ENCODE results near the gene DOCK4.

DOCK4 gene

DNA sequence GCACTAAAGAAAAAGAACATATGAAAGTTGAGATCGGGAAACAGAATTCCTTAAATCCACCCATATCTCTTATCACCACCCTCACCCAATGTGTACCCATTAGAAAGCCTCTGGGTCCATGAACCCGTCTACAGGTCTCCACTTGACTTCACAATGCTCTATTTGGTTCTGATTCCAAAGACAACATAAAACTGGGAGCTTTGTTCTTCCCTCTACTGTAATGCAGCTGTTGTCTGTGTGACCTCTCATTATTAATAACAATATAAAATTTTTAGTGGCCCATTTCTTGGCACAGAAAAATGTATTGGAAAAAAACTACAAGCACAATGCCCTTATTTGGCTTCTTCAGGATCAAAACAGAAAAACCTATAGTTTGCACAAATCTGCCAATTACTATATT lies 30.0 kb downstream of the DOCK4 start:
- Histone ChIP-seq H3K27ac (ENCODE audit: low read length) (no peak overlapping the region), H3K4me1 (ENCODE audit: control insufficient read depth, insufficient read depth, low read length) (0 out of 2 replicates have a peak, but pooled peaks cover 2% of the 10 kb centered on the region), H3K9me3 (ENCODE audit: control insufficient read depth, insufficient read depth, low read length) (no peaks in the 10 kb centered on the region), H3K4me3 (ENCODE audit: low read length) (no peak overlapping the region), H3K36me3 (ENCODE audit: control insufficient read depth, insufficient read depth, low read length) (no peaks in the 10 kb centered on the region), H3K27me3 (ENCODE audit: control insufficient read depth, insufficient read depth, low read length) (no peaks in the 10 kb centered on the region)
- no peak for DNase-seq (ENCODE audit: low read depth, low spot score)
- WGBS (ENCODE audit: insufficient coverage, insufficient read length): no CpG with 5 or more reads among the region's 2 CpGs

GRCh38 chr7:112174192-112174591 lies 32.0 kb downstream of the DOCK4 start:
- Histone ChIP-seq H3K27me3 (ENCODE audit: control insufficient read depth, insufficient read depth, low read length) (no peaks in the 10 kb centered on the region), H3K4me1 (ENCODE audit: control insufficient read depth, insufficient read depth, low read length) (0 out of 2 replicates have a peak, but pooled peaks cover 2% of the 10 kb centered on the region), H3K36me3 (ENCODE audit: control insufficient read depth, insufficient read depth, low read length) (no peaks in the 10 kb centered on the region), H3K9me3 (ENCODE audit: control insufficient read depth, insufficient read depth, low read length) (no peaks in the 10 kb centered on the region), H3K4me3 (ENCODE audit: low read length) (no peak overlapping the region), H3K27ac (ENCODE audit: low read length) (no peak overlapping the region)
- no peak for DNase-seq (ENCODE audit: low read depth, low spot score)
- WGBS (ENCODE audit: insufficient coverage, insufficient read length): 100% methylated on average over 1 of the region's 3 CpGs

- Histone ChIP-seq H3K4me3 (ENCODE audit: low read length) (no peak overlapping the region), H3K9me3 (ENCODE audit: control insufficient read depth, insufficient read depth, low read length) (no peaks in the 10 kb centered on the region), H3K36me3 (ENCODE audit: control insufficient read depth, insufficient read depth, low read length) (no peaks in the 10 kb centered on the region), H3K4me1 (ENCODE audit: control insufficient read depth, insufficient read depth, low read length) (0 out of 2 replicates have a peak, but pooled peaks cover 2% of the 10 kb centered on the region), H3K27me3 (ENCODE audit: control insufficient read depth, insufficient read depth, low read length) (no peaks in the 10 kb centered on the region), H3K27ac (ENCODE audit: low read length) (no peak overlapping the region)
- WGBS (ENCODE audit: insufficient coverage, insufficient read length): no CpG with 5 or more reads among the region's 4 CpGs
- DNase-seq (ENCODE audit: low read depth, low spot score): no peak
Measured at GRCh38 chr7:112173568-112173905, 32.7 kb downstream of the DOCK4 start.

DNA sequence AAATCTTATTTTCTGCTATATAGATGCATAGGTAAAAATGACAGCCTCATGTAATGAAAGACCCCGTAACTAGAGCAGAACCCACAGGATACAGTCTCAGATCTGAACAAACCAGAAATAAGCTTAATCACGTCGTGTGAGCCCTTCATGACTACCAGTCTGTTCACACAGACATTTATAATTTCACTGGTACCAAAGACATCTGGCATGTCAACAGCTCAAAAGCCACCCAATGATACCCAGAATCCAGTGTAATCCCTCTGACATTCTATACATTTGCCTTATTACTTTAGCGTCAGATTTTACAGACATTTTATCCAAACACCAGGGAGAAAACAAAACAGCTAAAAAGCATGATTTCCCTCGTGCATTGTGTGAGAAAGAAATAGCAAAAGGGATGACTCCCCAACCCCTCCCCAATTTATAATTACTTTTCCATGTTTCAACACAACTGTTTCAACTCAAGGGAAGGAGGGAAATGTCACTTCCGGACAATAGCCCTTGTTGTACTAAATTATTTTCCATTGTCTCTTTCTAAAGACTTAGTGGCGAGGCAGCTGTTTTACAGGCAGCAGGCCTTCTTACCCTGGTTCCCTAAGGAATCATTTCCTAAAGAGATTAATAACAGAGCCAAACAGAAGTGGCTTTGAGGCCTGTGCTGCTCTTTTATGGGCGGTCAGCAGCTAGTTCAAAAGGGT lies 33.2 kb downstream of the DOCK4 start:
- Histone ChIP-seq H3K9me3 (ENCODE audit: control insufficient read depth, insufficient read depth, low read length) (no peaks in the 10 kb centered on the region), H3K4me3 (ENCODE audit: low read length) (no peak overlapping the region), H3K4me1 (ENCODE audit: control insufficient read depth, insufficient read depth, low read length) (0 out of 2 replicates have a peak, but pooled peaks cover 2% of the 10 kb centered on the region), H3K27me3 (ENCODE audit: control insufficient read depth, insufficient read depth, low read length) (no peaks in the 10 kb centered on the region), H3K36me3 (ENCODE audit: control insufficient read depth, insufficient read depth, low read length) (no peaks in the 10 kb centered on the region), H3K27ac (ENCODE audit: low read length) (no peak overlapping the region)
- DNase-seq (ENCODE audit: low read depth, low spot score): no peak
- WGBS (ENCODE audit: insufficient coverage, insufficient read length): no CpG with 5 or more reads among the region's 8 CpGs

GRCh38 chr7:112171673-112172072 lies 34.5 kb downstream of the DOCK4 start:
- Histone ChIP-seq H3K9me3 (ENCODE audit: control insufficient read depth, insufficient read depth, low read length) (no peaks in the 10 kb centered on the region), H3K4me1 (ENCODE audit: control insufficient read depth, insufficient read depth, low read length) (0 out of 2 replicates have a peak, but pooled peaks cover 2% of the 10 kb centered on the region), H3K27ac (ENCODE audit: low read length) (no peak overlapping the region), H3K36me3 (ENCODE audit: control insufficient read depth, insufficient read depth, low read length) (no peaks in the 10 kb centered on the region), H3K27me3 (ENCODE audit: control insufficient read depth, insufficient read depth, low read length) (no peaks in the 10 kb centered on the region), H3K4me3 (ENCODE audit: low read length) (no peak overlapping the region)
- no CpG with 5 or more reads among the region's 1 CpG for whole genome bisulfite sequencing (ENCODE audit: insufficient coverage, insufficient read length)
- no peak for DNase-seq (ENCODE audit: low read depth, low spot score)

DNA sequence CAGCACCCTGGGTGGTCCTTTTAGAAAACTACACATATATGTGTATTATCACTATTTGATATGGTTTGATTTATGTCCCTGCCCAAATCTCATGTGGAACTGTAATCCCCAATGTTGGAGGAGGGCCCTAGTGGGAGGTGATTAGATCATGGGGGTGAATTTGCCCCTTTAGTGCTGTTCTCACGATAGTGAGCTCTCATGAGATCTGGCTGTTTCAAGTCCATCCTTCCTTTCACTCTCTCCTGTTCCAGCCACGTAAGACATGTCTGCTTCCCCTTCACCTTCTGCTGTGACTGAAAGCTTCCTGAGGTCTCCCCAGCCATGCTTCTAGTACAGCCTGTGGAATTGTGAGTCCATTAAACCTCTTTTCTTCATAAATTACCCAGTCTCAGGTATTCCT lies 37.3 kb downstream of the DOCK4 start:
- no peak for DNase-seq (ENCODE audit: low read depth, low spot score)
- Histone ChIP-seq H3K36me3 (ENCODE audit: control insufficient read depth, insufficient read depth, low read length) (no peaks in the 10 kb centered on the region), H3K27ac (ENCODE audit: low read length) (no peak overlapping the region), H3K9me3 (ENCODE audit: control insufficient read depth, insufficient read depth, low read length) (no peaks in the 10 kb centered on the region), H3K4me3 (ENCODE audit: low read length) (no peak overlapping the region), H3K27me3 (ENCODE audit: control insufficient read depth, insufficient read depth, low read length) (no peaks in the 10 kb centered on the region), H3K4me1 (ENCODE audit: control insufficient read depth, insufficient read depth, low read length) (0 out of 2 replicates have a peak, but pooled peaks cover 2% of the 10 kb centered on the region)
- WGBS (ENCODE audit: insufficient coverage, insufficient read length): no CpG with 5 or more reads among the region's 2 CpGs

DNA sequence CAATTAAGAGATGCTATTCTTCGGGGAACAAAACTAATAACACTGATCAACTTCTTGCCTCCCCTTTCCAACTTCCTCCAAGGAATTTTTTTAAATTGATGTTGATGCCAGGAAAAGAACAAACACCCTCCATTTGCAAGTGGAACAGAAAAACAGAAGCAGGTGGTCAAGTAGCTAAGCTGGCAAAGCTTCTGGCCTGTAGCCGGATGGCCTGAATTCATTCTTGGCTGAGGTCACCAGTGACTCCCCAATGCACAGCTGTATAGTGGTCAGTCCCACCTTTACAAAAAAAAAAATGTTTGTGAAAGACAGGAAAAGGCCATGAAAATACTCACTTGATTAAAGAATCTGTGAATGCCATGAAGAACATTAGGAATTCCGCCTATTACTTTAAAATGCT lies 39.1 kb downstream of the DOCK4 start:
- no peaks in the 10 kb centered on the region for H3K36me3 ChIP-seq (ENCODE audit: control insufficient read depth, insufficient read depth, low read length)
- no peaks in the 10 kb centered on the region for H3K9me3 ChIP-seq (ENCODE audit: control insufficient read depth, insufficient read depth, low read length)
- no peaks in the 10 kb centered on the region for H3K4me1 ChIP-seq (ENCODE audit: control insufficient read depth, insufficient read depth, low read length)
- DNase-seq (ENCODE audit: low read depth, low spot score): no peak
- no peak overlapping the region for H3K4me3 ChIP-seq (ENCODE audit: low read length)
- no CpG with 5 or more reads among the region's 3 CpGs for WGBS (ENCODE audit: insufficient coverage, insufficient read length)
- H3K27ac ChIP-seq (ENCODE audit: low read length): no peak overlapping the region
- H3K27me3 ChIP-seq (ENCODE audit: control insufficient read depth, insufficient read depth, low read length): no peaks in the 10 kb centered on the region

DNA sequence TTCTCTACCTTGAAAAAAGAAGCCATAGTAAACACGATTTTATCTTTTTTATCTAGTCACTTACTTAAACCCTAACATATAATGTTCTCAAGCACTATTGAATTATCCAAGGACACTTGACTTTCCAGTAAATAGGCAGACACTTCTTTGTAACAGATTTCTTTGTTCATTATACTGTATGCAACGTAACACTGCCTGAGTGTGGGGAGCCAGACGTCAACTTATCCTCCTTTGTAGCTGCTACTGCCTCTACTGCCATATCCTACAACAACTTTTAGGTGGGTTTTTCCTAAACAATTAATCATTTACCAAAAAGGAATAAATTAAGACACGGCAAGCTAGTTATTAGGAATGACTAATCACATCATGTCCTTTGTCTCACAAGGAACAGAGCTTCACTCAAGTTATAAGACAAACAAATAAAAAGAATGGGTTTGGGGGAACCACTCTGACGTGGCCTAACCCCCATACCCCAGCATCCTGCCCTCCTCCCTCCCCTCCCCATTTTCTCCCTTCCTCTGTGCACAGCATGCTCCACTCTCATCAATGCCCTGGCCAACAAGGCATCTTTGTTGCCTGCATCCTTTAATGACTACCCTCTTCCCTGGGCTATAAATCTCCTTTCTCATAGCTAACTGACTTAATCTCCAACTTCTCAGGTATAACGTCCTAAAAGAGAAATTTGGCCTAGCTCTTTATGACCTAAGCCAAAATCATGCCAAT lies 43.3 kb downstream of the DOCK4 start:
- no peak overlapping the region for H3K27ac ChIP-seq (ENCODE audit: low read length)
- H3K4me1 ChIP-seq (ENCODE audit: control insufficient read depth, insufficient read depth, low read length): peaks cover 2% of the 10 kb centered on the region; the same call in 1 of the 2 replicates
- no peak overlapping the region for H3K4me3 ChIP-seq (ENCODE audit: low read length)
- no peaks in the 10 kb centered on the region for H3K36me3 ChIP-seq (ENCODE audit: control insufficient read depth, insufficient read depth, low read length)
- no CpG with 5 or more reads among the region's 6 CpGs for WGBS (ENCODE audit: insufficient coverage, insufficient read length)
- no peak for DNase-seq (ENCODE audit: low read depth, low spot score)
- no peaks in the 10 kb centered on the region for H3K27me3 ChIP-seq (ENCODE audit: control insufficient read depth, insufficient read depth, low read length)
- H3K9me3 ChIP-seq (ENCODE audit: control insufficient read depth, insufficient read depth, low read length): no peaks in the 10 kb centered on the region

DNA sequence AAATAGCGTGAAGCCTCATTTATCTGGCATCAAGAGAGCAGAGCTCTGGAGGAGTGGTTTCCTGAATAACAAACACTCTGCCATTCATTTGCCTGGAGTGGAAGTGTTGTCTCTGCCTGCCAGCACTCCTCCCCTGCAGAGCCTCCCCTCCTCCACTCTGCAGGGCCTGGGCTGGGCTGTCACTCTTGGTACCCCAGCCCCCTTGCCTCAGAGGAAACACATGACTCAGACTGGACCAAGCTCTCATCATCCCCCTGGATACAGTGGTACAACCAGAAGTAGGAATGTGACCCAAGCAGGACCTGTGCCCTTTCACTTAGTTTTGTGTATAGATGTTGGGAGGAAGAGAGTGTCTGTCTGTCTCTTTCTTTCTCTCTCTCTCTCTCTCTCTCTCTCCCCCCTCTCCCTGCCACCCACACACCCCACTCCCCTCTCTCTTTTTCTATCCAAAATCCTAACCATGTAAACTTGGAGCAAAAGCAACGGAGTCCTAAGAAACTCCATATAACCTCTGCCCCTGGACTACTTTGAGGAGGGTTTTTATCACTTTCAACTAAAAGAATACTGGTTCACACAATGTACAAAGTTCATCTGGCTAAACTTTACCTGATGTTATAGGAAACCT lies 43.9 kb downstream of the DOCK4 start:
- no peak overlapping the region for H3K4me3 ChIP-seq (ENCODE audit: low read length)
- H3K27me3 ChIP-seq (ENCODE audit: control insufficient read depth, insufficient read depth, low read length): no peaks in the 10 kb centered on the region
- no peaks in the 10 kb centered on the region for H3K9me3 ChIP-seq (ENCODE audit: control insufficient read depth, insufficient read depth, low read length)
- H3K27ac ChIP-seq (ENCODE audit: low read length): no peak overlapping the region
- DNase-seq (ENCODE audit: low read depth, low spot score): peak; percentile 48
- H3K4me1 ChIP-seq (ENCODE audit: control insufficient read depth, insufficient read depth, low read length): peaks cover 2% of the 10 kb centered on the region; the same call in 1 of the 2 replicates
- H3K36me3 ChIP-seq (ENCODE audit: control insufficient read depth, insufficient read depth, low read length): no peaks in the 10 kb centered on the region
- no CpG with 5 or more reads among the region's 2 CpGs for WGBS (ENCODE audit: insufficient coverage, insufficient read length)

DNA sequence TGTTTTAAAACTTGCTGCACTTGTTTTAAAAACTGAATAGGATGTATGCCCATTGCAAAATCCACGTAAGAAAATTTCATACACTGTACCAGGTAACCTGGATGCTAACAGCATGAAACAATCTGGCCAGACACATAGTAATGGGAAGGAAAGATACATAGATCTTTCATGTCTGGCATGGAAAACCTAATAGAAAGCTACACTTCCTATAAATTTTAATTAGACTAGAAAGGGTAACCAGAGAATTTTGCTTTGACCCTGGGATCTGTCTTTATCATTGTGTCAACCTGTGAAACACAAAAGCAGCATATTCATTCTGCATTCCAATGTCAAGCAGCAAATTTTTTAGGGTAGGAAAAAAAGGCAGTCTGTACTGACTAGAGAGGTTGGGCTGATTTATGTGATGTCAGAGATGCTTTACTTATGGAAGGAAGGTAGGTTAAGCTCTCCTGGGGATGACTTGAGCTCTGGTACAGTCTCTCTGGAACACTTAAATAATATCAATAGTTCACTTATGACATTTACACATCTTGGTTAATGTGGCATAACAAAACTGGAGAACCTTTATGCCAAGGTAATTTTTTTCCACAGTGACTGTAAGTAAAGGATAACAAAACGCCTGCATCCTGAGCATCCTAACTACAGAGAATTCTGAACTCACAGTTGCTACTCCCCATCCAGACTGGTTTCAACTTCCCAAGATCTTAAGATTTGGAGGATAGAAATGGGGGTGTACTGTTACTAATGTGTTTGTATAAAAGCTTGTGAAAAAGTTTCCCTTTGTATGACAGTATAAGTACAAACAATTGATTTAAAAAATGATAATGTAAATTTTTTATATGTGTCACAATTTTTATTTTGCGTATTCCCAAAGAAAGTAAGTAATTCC lies 44.7 kb downstream of the DOCK4 start:
- H3K4me1 ChIP-seq (ENCODE audit: control insufficient read depth, insufficient read depth, low read length): peaks cover 4% of the 10 kb centered on the region; the same call in 1 of the 2 replicates
- H3K9me3 ChIP-seq (ENCODE audit: control insufficient read depth, insufficient read depth, low read length): no peaks in the 10 kb centered on the region
- no peak for DNase-seq (ENCODE audit: low read depth, low spot score)
- H3K36me3 ChIP-seq (ENCODE audit: control insufficient read depth, insufficient read depth, low read length): no peaks in the 10 kb centered on the region
- no peak overlapping the region for H3K4me3 ChIP-seq (ENCODE audit: low read length)
- no peak overlapping the region for H3K27ac ChIP-seq (ENCODE audit: low read length)
- H3K27me3 ChIP-seq (ENCODE audit: control insufficient read depth, insufficient read depth, low read length): no peaks in the 10 kb centered on the region
- no CpG with 5 or more reads among the region's 3 CpGs for WGBS (ENCODE audit: insufficient coverage, insufficient read length)

Measured in iPS DF 6.9 (cell line).